Measurements from ENCODE around the gene ZC3H13. TPM values are rescaled to one million over a fixed set of nuclear protein-coding genes. Genes with fewer than 3 reads are reported as not detected.

The ZC3H13 gene
- total RNA-seq, 1 donor from 2014 or later, result 10.5 TPM

DNA sequence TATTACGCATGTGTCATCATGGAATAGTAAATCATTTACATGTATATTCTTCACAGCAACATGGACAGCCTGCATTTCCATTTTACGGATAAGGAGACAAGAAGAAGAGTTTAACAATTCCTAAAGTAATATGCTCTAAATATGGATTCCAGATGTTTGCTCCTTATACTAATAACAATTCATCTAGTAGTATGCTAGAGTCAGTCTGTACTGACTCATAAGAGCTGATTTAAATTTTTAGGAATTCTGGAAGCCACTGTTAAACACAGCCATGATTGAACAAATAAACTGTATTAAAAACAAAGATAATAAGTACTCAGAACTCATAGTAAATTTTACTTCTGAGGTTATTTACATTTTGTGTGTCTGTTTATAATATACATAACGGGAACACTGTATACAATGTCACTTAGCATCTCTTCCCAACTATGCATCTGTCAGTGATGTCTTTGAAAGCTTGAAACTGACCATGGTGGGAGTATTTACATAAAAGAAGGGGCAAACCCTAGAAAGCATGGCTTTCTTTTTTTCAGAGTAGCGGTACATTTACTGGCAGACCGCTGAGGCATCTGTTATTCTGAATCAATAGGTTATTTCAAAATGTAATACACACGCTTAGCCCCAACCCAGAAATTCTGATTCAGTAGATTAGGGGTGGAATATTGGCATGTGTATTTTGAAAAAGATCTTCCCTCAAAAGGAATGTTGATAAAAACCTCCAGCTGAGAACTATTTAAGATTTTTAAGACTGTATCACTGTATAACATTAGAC lies 12.9 kb downstream of the ZC3H13 start:
- DNase-seq (ENCODE audit: low read depth), result no peak
- TF ChIP-seq CTCF (IDR thresholded peaks at IDR 0.05; ENCODE audit: insufficient read depth, low read length, severe bottlenecking), result no peak
- no peak for FAIRE-seq
- H3K4me3 ChIP-seq (ENCODE audit: low read depth, low read length), result no peak overlapping the region
- peaks cover 5% of the 10 kb centered on the region for H3K36me3 ChIP-seq (ENCODE audit: control insufficient read depth, insufficient read depth, low read length)
- no peaks in the 10 kb centered on the region for H3K27me3 ChIP-seq (ENCODE audit: control insufficient read depth, insufficient read depth, low read length)

DNA sequence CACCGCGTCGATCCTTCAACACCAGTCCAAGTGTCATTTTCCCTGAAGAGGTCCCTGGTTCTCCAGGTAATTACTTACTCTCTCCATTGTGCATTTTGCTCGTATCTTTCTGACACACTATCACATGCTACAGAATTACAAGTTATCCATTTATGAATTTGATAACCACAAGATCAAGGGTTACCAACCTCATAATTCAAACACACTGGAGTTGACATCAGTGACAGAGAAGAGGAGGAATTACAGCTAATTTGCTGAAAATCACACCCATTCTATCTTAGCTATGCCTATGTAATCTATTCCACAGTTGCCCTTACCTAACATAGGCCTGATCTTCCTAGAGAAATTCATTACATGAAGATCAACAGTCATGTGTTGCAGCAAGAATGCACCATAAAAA lies 14.2 kb downstream of the ZC3H13 start:
- no peak for FAIRE-seq
- TF ChIP-seq CTCF (IDR thresholded peaks at IDR 0.05; ENCODE audit: insufficient read depth, low read length, severe bottlenecking), result no peak
- Histone ChIP-seq H3K36me3 (ENCODE audit: control insufficient read depth, insufficient read depth, low read length) (peaks cover 5% of the 10 kb centered on the region), H3K4me3 (ENCODE audit: low read depth, low read length) (no peak overlapping the region), H3K27me3 (ENCODE audit: control insufficient read depth, insufficient read depth, low read length) (no peaks in the 10 kb centered on the region)
- no peak for DNase-seq (ENCODE audit: low read depth)

DNA sequence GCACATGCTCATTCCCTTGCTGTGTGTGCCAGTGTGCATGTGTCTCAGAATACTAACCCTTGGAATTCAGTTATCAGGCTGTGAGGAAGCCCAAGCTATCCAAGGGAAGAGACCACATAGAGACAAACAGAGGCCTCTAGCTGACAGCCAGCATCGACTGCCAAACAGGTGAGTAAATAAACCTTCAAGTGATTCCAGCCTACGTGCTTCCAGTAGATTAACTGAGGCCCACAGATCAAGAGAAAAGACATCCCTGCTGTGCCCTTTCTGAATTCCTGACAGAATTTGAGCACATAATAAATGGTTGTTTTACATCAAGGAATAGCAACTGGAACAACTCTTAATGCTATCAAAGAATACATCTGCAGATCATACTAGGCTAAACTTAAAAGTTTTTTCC lies 17.5 kb downstream of the ZC3H13 start:
- DNase-seq (ENCODE audit: low read depth), result no peak
- Histone ChIP-seq H3K4me3 (ENCODE audit: low read depth, low read length) (no peak overlapping the region), H3K27me3 (ENCODE audit: control insufficient read depth, insufficient read depth, low read length) (no peaks in the 10 kb centered on the region), H3K36me3 (ENCODE audit: control insufficient read depth, insufficient read depth, low read length) (peaks cover 4% of the 10 kb centered on the region)
- TF ChIP-seq CTCF (IDR thresholded peaks at IDR 0.05; ENCODE audit: insufficient read depth, low read length, severe bottlenecking), result no peak
- FAIRE-seq, result no peak

GRCh38 chr13:46032341-46032740 lies 20.2 kb downstream of the ZC3H13 start:
- no peak for TF ChIP-seq CTCF (IDR thresholded peaks at IDR 0.05; ENCODE audit: insufficient read depth, low read length, severe bottlenecking)
- FAIRE-seq (no peak), DNase-seq (ENCODE audit: low read depth) (no peak)
- no peaks in the 10 kb centered on the region for H3K27me3 ChIP-seq (ENCODE audit: control insufficient read depth, insufficient read depth, low read length)
- H3K4me3 ChIP-seq (ENCODE audit: low read depth, low read length), result no peak overlapping the region
- peaks cover 1% of the 10 kb centered on the region for H3K36me3 ChIP-seq (ENCODE audit: control insufficient read depth, insufficient read depth, low read length)

DNA sequence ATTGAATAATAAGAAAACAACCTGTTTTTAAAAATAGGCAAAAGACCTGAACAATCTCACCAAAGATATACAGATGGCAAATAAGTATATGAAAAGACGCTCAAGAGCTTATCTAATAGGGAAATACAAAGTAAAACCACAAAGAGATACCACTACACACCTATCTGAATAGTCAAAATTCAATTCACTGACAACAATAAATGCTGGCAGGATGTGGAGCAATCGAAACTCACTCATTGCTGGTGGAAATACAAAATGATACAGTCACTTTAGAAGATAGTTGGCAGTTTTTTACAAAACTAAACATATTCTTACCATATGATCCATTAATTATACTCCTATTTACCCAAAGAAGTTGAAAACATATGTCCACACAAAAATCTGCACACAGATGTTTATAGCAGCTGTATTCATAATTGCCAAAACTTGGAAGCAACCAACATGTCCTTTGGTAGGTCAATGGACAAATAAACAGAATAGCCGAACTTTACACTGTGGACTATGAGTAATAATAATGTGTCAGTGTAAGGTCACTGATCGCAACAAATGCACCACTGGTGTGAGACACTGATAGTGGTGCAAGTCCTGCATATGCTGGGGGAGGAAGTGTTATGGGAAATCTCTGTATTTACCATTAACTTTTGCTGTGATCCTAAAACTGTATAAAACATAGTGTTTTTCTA lies 20.8 kb downstream of the ZC3H13 start:
- TF ChIP-seq CTCF (IDR thresholded peaks at IDR 0.05; ENCODE audit: insufficient read depth, low read length, severe bottlenecking), result no peak
- H3K27me3 ChIP-seq (ENCODE audit: control insufficient read depth, insufficient read depth, low read length), result no peaks in the 10 kb centered on the region
- DNase-seq (ENCODE audit: low read depth) (no peak), FAIRE-seq (no peak)
- peaks cover 1% of the 10 kb centered on the region for H3K36me3 ChIP-seq (ENCODE audit: control insufficient read depth, insufficient read depth, low read length)
- no peak overlapping the region for H3K4me3 ChIP-seq (ENCODE audit: low read depth, low read length)

Measured in bronchial epithelial cell (primary cell).